8988T (cell line): Measurements from ENCODE around the gene COX7A2.

Experiments
- DNase-seq: peaks from one replicate; pipeline ENCODE4 v3.0.0; 2011

The COX7A2 gene

GRCh38 chr6:75268121-75268987, 24.8 kb upstream of the COX7A2 start:
- DNase-seq = no peak

- no peak for DNase-seq
Observed at GRCh38 chr6:75267461-75267860, 23.9 kb upstream of the COX7A2 start.

- no peak for DNase-seq
Observed at GRCh38 chr6:75266716-75267291, 23.2 kb upstream of the COX7A2 start.

DNA sequence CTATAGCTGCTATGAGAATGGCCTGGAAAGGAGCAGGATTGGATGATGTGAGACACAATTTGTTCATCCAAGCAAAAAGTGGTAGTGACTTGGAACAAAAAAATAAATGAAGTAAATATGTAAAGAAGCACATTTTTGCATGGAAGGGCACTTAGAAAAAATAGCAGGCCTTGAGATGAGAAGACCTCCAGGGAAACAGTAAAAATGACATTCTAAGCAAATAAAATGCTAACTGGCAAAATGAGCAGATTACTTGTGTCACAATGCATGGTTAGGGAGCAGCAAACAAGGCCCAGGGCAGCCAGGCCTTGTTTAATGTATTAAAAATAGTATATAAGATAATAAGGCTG, 19.8 kb upstream of the COX7A2 start:
- no peak for DNase-seq

GRCh38 chr6:75262716-75263400, 19.3 kb upstream of the COX7A2 start:
- DNase-seq = no peak

DNA sequence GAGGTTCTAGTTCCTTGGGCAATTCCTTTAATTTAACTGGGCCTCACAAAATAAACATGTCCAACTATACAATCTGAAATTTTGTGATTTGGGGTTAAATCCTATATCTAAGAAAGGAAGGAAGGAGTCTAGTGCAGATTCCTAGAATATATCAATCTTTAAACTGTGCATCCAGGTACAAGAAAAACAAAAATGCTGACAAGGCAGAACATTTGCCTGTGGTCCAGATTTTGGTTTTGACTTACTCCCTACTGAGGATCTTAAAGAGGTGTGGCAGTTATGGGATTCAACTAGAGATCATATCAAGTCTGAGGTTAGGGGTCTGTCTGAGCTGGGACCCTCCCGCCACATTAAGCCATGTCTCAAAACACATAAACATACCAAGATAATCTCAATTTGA, 17.7 kb upstream of the COX7A2 start:
- no peak for DNase-seq

GRCh38 chr6:75257343-75258087, 13.9 kb upstream of the COX7A2 start:
- no peak for DNase-seq

DNA sequence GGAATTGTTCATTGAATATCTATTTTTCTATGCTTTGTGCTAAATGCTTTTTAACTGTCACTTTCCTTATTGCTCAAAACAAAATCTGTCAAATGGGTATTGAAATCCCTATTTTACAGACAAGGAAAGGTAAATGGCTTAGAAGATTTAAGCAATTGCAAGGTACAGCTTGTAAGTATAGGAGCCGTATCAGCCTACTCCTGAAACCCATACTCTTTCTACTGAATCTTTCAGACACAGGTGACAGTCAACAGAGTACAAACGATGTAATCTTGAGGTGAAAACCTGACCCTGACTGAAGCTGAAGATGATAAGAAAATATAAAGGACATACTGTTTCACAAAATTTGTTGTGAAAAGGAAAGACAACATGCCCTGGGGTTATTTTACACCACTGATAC, 7.0 kb upstream of the COX7A2 start:
- DNase-seq = no peak

GRCh38 chr6:75249837-75250236, 6.2 kb upstream of the COX7A2 start:
- DNase-seq = no peak

DNA sequence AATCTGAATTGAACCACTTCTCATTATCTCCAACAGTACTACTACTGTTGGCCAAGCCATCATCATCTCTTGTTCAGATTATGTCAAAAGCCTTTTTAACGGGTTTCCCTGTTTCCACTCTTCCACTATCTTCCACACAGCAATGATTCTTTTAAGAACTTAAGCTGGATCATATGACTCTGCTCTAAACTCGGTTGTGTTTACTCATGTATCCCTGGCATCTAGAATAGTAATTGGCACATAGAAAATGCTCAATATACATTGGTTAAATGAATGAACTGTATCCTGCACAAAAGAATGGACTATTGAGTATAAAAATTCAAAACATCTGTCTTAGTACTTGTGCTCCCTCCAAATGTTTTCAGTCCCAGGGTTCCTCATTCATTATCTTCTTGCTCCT, 2.8 kb upstream of the COX7A2 start:
- DNase-seq = no peak

DNA sequence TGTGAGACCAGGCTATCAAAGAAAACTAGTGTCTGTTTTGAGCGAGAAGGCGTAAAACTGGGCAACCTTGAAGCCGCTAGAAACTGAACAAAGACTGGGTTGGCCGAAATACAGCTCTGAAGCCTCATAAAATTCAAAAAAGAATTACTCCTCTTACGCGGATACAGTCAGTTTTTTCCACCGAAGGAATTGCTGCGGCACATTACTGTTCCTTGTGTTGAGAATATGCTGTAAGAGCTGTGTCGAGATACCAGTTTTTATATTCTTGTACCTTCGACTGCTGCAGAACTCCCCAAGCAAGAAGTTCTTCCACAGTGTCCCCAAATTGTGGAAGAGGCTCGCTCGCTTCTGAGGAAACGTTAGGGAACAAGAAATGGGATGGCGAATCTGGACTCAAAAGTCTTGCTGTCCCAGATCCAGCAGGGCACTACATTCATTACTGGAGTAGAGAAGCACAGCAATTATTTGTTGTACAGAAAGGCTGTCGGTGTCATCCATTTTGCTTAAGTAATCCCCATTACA, 523 bp upstream of the COX7A2 start:
- no peak for DNase-seq

DNA sequence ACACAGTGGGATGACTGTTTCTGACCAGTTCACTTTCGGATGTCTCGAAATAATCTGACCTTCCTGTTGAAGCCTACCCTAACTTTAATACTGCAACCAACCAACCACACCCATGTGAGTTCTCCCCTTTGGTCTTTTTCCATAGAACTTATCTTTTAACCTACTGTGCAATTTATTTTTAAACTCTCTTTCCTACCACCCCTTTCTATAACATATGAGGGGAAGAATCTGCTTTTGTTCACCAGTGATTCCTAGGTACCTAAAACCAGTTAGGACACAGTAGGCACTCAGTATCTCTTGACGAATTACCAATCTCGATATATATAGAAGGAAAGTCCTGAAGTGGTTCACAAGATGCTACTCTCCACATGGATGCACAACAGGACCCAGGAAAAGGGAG, 7.0 kb downstream of the COX7A2 start:
- no peak for DNase-seq

DNA sequence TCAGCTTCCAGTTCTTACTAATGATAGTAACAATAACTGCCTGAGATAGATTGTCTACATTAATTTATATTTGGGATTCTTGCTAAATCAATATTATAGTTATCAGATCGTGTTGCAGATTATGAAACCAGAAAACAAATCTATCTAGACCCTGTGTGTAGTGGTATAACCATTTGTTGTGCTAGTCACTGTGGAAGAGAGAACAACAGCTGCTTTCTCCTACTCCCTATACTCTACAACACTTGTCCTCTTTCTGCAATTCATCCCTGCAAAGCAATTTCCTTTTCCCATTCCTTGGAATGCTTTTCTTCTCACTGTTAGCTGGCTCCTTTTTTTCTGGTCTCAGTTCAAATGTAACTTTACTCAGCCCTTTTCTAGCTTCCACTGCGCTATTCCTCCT, 8.3 kb downstream of the COX7A2 start:
- DNase-seq = no peak

- no peak for DNase-seq
Observed at GRCh38 chr6:75234126-75234865, 9.3 kb downstream of the COX7A2 start.

DNA sequence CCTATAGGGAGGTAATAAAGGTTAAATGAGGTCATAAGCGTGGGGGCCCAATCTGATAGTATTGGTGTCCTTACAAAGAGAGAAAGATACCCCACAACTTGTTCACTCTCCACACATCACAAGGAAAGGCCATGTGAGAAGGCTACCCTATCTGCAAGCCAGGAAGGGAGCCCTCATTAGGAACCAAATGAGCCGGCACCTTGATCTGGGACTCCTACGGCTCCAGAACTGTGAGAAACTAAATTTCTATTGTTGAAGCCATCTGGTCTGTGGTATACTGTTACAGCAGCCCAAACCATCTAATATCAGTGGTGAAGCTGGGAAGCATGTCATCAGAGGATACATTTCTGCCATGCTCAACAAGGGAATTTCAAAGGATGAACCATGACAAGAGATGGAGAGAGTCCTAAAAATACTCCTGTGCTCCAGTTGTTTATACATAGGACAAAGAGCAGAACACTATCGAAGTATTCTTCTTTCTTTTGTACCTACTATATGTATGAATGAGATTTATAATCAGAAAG, 10.4 kb downstream of the COX7A2 start:
- DNase-seq = no peak

DNA sequence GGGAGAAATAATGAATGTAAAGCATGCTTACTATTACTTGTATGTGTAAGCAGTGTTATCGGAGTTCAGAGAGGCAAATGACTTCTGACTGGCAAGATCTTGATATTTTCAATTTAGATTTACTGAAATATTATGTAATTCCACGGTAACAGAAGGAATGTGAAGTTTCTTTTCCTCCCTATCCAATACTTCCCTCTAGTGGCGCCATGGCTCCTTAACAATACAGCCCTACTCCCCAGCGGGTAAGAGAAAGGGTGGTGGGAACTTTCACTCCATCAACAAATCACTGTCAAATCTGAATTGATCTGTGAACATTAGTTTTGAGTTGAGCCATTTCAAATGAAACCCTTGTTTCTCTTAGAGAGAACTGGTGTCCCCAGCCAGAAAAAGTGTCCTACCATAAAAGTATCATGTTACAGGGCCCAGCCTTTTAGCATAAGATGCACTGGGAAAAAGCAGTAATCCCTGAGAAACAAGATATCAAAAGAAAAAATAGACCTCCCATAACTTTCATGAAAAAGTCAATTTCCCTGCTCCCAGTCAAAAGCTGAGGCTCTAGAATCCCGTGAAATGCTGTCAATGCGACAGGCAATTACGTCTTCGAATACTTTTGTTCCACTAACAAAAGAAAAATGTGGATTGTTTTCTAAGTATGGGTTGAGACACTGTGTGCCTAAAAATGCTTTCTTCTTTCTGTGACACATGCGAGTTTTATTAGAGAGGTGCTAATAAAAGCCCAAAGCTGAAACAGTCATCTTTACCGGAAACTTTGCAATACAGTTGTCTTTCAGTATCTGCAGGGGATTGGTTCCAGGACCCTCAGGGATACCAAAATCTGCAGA, 12.9 kb downstream of the COX7A2 start:
- no peak for DNase-seq

DNA sequence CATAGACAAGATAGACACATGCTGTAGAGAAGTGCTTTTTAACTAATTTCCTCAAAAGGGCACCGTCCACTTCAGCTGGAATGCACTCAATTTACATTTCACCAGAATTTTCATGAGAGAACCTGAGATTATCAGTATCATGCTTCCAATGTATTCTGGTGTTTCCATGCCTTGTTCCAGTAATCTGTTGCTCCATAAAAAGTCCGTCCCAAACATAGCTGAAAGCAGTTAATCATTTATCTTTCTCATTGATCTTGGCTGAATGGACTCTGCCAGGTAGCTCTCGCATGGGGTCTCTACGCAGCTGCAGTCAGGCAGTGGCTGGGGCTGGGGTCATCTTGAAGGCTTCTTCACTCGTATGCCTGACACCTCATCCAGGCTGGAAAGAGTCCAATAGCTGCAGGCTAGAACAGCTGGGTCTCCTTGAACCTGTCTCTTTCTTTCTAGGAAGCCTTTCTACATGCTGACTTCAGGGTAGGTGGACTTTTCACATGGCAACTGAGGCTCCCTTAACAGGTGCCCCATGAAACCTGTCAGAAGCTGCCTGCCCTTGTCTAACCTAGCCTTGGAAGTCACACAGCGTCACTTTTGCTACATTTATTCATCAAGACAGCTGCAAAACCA, 19.2 kb downstream of the COX7A2 start:
- DNase-seq = no peak

- DNase-seq = no peak
Observed at GRCh38 chr6:75223428-75223827, 20.2 kb downstream of the COX7A2 start.

- DNase-seq = no peak
Observed at GRCh38 chr6:75222261-75222660, 21.3 kb downstream of the COX7A2 start.

DNA sequence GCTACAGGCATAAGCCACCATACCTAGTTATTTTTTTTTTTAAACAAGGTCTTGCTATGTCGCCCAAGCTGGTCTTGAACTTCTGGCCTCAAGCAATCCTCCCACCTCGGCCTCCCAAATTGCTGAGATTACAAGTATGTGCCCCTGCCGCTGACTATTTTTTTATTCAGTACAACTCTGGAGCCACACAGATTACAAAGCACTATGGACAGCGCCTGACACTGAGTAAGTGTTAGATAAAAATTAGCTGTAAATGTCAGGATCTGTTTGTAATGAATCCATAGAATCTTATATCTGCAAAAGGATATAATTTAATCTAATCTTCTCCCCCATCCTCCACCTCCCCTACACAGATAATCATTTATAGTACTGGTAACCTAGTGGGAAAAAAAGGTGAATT, 22.5 kb downstream of the COX7A2 start:
- DNase-seq = no peak

DNA sequence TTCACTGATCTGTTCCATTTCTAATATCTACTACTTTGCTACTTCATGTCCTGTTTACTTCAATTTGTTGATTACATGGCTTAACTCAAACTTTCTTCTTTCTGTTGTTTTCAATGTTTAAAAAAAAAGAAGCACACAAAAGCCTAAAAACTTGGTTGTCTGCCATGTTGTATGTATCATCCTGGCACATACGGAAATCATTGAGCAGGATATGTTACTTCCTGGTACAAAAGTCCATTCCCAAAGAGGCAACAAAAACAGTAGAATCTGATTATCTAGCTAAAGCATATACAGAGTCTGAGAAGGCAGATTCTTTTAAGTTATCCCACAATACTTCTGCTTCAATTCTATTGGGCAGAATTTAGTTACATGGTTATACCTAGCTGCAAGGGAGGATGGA, 23.2 kb downstream of the COX7A2 start:
- no peak for DNase-seq
